Loucy (cell line): ENCODE results near the gene PUM1.
A peak's percentile ranks its signal among the peaks of the same experiment; 100 is the strongest.

ENCODE experiments used
- H2AFZ ChIP-seq: fragments of 200-600 bp; sonication (generic); 2 replicates; pipeline ENCODE4 v1.6.0; 2016; ENCODE audit warnings: antibody characterized with exemption, mild to moderate bottlenecking, low read length, moderate library complexity
- H3F3A ChIP-seq: fragments of 200-600 bp; 2 replicates; pipeline ENCODE4 v1.6.0; 2016; ENCODE audit warnings: antibody characterized with exemption, low read depth, mild to moderate bottlenecking
- H3K27me3 ChIP-seq: fragments of 200-600 bp; sonication (generic); 2 replicates; pipeline ENCODE4 v1.6.1; 2014; ENCODE audit warnings: low read length, mild to moderate bottlenecking; ENCODE audit not compliant: insufficient read depth, poor library complexity, severe bottlenecking
- H3K36me3 ChIP-seq: fragments of 200-600 bp; sonication (generic); 2 replicates; pipeline ENCODE4 v1.6.1; 2016; ENCODE audit warnings: low read length; ENCODE audit not compliant: insufficient read depth
- H3K4me1 ChIP-seq: fragments of 200-600 bp; sonication (generic); 2 replicates; pipeline ENCODE4 v1.5.1; 2014; ENCODE audit warnings: low read length, mild to moderate bottlenecking; ENCODE audit not compliant: insufficient read depth, poor library complexity, severe bottlenecking
- H3K4me2 ChIP-seq: fragments of 200-600 bp; sonication (generic); 2 replicates; pipeline ENCODE4 v1.6.0; 2014; ENCODE audit warnings: antibody characterized with exemption, low read length, low read depth, mild to moderate bottlenecking; ENCODE audit not compliant: poor library complexity, severe bottlenecking
- H3K4me3 ChIP-seq: fragments of 200-600 bp; sonication (generic); 2 replicates; pipeline ENCODE4 v1.5.1; 2014; ENCODE audit warnings: low read length, mild to moderate bottlenecking, mixed read lengths; ENCODE audit not compliant: poor library complexity, severe bottlenecking
- H3K79me2 ChIP-seq: fragments of 200-600 bp; sonication (generic); 2 replicates; pipeline ENCODE4 v1.6.1; 2014; ENCODE audit warnings: low read length; ENCODE audit not compliant: insufficient read depth
- H3K9ac ChIP-seq: fragments of 200-600 bp; sonication (generic); 2 replicates; pipeline ENCODE4 v1.6.0; 2014; ENCODE audit warnings: mild to moderate bottlenecking, low read depth, low read length, moderate library complexity; ENCODE audit not compliant: poor library complexity, severe bottlenecking
- H3K9me2 ChIP-seq: fragments of 200-600 bp; sonication (generic); replicated peaks from 2 replicates; pipeline ENCODE4 v1.6.1; 2016; ENCODE audit warnings: low read depth, low read length, mixed read lengths
- H3K9me3 ChIP-seq: fragments of 200-600 bp; sonication (generic); 2 replicates; pipeline ENCODE4 v1.6.1; 2014; ENCODE audit warnings: mild to moderate bottlenecking, antibody characterized with exemption, low read length, low read depth; ENCODE audit not compliant: insufficient read depth
- H4K20me1 ChIP-seq: fragments of 200-600 bp; sonication (generic); 2 replicates; pipeline ENCODE4 v1.6.0; 2014; ENCODE audit warnings: antibody characterized with exemption, low read length, mild to moderate bottlenecking; ENCODE audit not compliant: insufficient read depth, poor library complexity, severe bottlenecking
- CTCF ChIP-seq: fragments of 200-600 bp; sonication (generic); conservative IDR thresholded peaks from 2 replicates; pipeline ENCODE4 v1.5.1; 2014; ENCODE audit warnings: mild to moderate bottlenecking, antibody characterized with exemption, low read length
- EZH2phosphoT487 ChIP-seq: fragments of 200-600 bp; IDR thresholded peaks from 2 replicates; pipeline ENCODE4 v1.6.1; 2018; ENCODE audit warnings: antibody characterized with exemption, mild to moderate bottlenecking, moderate library complexity, borderline replicate concordance

PUM1 gene

DNA sequence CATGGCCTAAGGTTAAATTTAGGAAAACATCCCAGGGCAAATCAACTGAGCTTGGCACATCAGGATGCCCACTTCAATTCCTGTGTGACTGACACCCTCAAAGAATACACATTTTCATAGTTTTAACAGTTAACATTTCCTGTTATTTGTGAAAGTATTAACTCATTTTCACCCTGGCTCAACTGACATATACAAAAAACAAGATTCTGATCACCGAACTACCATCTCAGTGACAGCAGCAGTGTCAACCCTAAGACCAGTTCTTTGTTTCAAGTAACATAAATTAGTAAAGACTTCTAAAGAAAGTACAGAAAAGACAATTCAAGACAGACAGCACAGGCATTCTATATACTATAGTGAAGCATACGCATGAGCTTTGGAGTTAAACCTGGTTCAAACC, 88.0 kb downstream of the PUM1 start:
- no peaks in the 10 kb centered on the region for H3K9me2 ChIP-seq
- no peaks in the 10 kb centered on the region for H3K27me3 ChIP-seq
- no peaks in the 10 kb centered on the region for H3K9me3 ChIP-seq
- H3K4me1 ChIP-seq: no peaks in the 10 kb centered on the region
- H3F3A ChIP-seq: no peaks in the 10 kb centered on the region
- peaks cover 92% of the 10 kb centered on the region for H3K36me3 ChIP-seq
- H2AFZ ChIP-seq: no peak overlapping the region
- no peak overlapping the region for H3K4me2 ChIP-seq
- H3K9ac ChIP-seq: no peak overlapping the region
- TF ChIP-seq EZH2phosphoT487: no peak
- TF ChIP-seq CTCF: no peak
- peaks cover 46% of the 10 kb centered on the region for H3K79me2 ChIP-seq
- H4K20me1 ChIP-seq: peaks cover 59% of the 10 kb centered on the region
- H3K4me3 ChIP-seq: no peak overlapping the region

GRCh38 chr1:30977105-30977504, 88.4 kb downstream of the PUM1 start:
- no peak overlapping the region for H3K9ac ChIP-seq
- no peak overlapping the region for H2AFZ ChIP-seq
- H3K4me2 ChIP-seq: no peak overlapping the region
- no peaks in the 10 kb centered on the region for H3K4me1 ChIP-seq
- H3F3A ChIP-seq: no peaks in the 10 kb centered on the region
- no peak overlapping the region for H3K4me3 ChIP-seq
- no peaks in the 10 kb centered on the region for H3K9me3 ChIP-seq
- no peaks in the 10 kb centered on the region for H3K9me2 ChIP-seq
- H3K27me3 ChIP-seq: no peaks in the 10 kb centered on the region
- H3K36me3 ChIP-seq: peaks cover 88% of the 10 kb centered on the region
- H3K79me2 ChIP-seq: peaks cover 42% of the 10 kb centered on the region; the same call in 1 of the 2 replicates
- H4K20me1 ChIP-seq: peaks cover 55% of the 10 kb centered on the region
- TF ChIP-seq CTCF (peak; percentile 41; the same call in 1 of the 2 replicates), EZH2phosphoT487 (no peak)

- TF ChIP-seq EZH2phosphoT487: no peak
- TF ChIP-seq CTCF: no peak
- Histone ChIP-seq H3K4me2 (no peak overlapping the region), H3F3A (no peaks in the 10 kb centered on the region), H3K9ac (no peak overlapping the region), H3K9me2 (no peaks in the 10 kb centered on the region), H3K27me3 (no peaks in the 10 kb centered on the region), H3K79me2 (peaks cover 44% of the 10 kb centered on the region; the same call in 1 of the 2 replicates), H3K4me3 (no peak overlapping the region), H3K36me3 (peaks cover 88% of the 10 kb centered on the region), H2AFZ (no peak overlapping the region), H3K9me3 (no peaks in the 10 kb centered on the region), H3K4me1 (no peaks in the 10 kb centered on the region), H4K20me1 (peaks cover 51% of the 10 kb centered on the region)
Observed at GRCh38 chr1:30976143-30976542, 89.4 kb downstream of the PUM1 start.
